Spinal cord (tissue), 10 donors: Measurements from ENCODE around the gene WEE2. TPM values are rescaled to one million over a fixed set of nuclear protein-coding genes. Genes with fewer than 3 reads are reported as not detected.

Experiments
- DNase-seq, 6 donors: peaks; one replicate each; pipeline versions ENCODE4 v3.0.0 to v3.0.0-alpha.2; 2013 to 2015; ENCODE audit warnings: low spot score in 6 of 6, low read depth in 4 of 6
- H3K27ac ChIP-seq: one replicate; pipeline ENCODE4 v1.5.1; 2013; ENCODE audit warnings: low read depth, low read length, control low read depth
- H3K27me3 ChIP-seq: one replicate; pipeline ENCODE4 v1.6.1; 2013; ENCODE audit warnings: low read length; ENCODE audit not compliant: control insufficient read depth, insufficient read depth
- H3K36me3 ChIP-seq: one replicate; pipeline ENCODE4 v1.6.1; 2013; ENCODE audit warnings: low read length; ENCODE audit not compliant: control insufficient read depth, insufficient read depth
- H3K4me1 ChIP-seq: one replicate; pipeline ENCODE4 v1.6.1; 2013; ENCODE audit warnings: low read length; ENCODE audit not compliant: control insufficient read depth, insufficient read depth
- H3K4me3 ChIP-seq: one replicate; pipeline ENCODE4 v1.5.1; 2013; ENCODE audit warnings: low read depth, low read length, control low read depth
- H3K9me3 ChIP-seq: one replicate; pipeline ENCODE4 v1.6.1; 2013; ENCODE audit warnings: low read length; ENCODE audit not compliant: control insufficient read depth, insufficient read depth
- WGBS: methylation state at CpG from one replicate; pipeline ENCODE4 v1.1.5; 2013; ENCODE audit warnings: missing lambda C conversion rate; ENCODE audit not compliant: insufficient coverage; 5-methylcytosine and 5-hydroxymethylcytosine counted together
- polyA plus RNA-seq, 2 donors: library from polyadenylated mRNA; unstranded; fragments of 120-200 nt; gene quantifications; one replicate each; pipeline ENCODE4 v1.2.1, GENCODE V29; 2013; ENCODE audit not compliant: insufficient read length in 2 of 2
- total RNA-seq, 2 donors: library from RNA; depleted of rRNA in 1 of 2; stranded (reverse); fragments of 120-200 nt in 1 of 2; fragments of >200 nt in 1 of 2; gene quantifications; one replicate each; pipeline versions ENCODE4 v1.2.3 to v1.2.4, GENCODE V29; 2013 to 2014
- donor health status: healthy.

The WEE2 gene
- total and polyA plus RNA-seq, 4 donors = 0.22 to 0.57 (median 0.41) TPM

DNA sequence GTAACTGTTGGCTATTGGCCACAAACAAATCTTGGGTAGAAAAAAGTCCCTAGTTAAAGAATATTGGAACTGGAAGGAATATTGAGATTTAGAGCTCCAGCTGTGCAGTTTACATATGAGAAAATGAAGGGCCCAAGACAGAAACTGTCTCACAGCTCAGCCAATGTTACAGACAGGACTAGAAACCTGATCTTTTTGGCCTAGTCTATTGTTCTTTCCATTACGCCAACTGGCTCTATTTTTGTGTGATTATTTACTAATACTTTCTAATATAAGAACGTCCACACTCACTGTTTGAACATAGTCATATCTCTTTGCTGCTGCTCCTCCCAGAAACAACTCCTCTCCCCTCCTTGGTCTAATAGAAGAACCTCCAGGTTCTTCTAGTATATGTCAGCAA, 1.2 kb downstream of the WEE2 start:
- H3K36me3 ChIP-seq = no peaks in the 10 kb centered on the region
- DNase-seq = no peak
- H3K4me3 ChIP-seq = no peak overlapping the region
- WGBS = no CpG with 5 or more reads among the region's 2 CpGs
- no peak overlapping the region for H3K27ac ChIP-seq
- H3K9me3 ChIP-seq = no peaks in the 10 kb centered on the region
- H3K4me1 ChIP-seq = no peaks in the 10 kb centered on the region
- H3K27me3 ChIP-seq = no peaks in the 10 kb centered on the region

DNA sequence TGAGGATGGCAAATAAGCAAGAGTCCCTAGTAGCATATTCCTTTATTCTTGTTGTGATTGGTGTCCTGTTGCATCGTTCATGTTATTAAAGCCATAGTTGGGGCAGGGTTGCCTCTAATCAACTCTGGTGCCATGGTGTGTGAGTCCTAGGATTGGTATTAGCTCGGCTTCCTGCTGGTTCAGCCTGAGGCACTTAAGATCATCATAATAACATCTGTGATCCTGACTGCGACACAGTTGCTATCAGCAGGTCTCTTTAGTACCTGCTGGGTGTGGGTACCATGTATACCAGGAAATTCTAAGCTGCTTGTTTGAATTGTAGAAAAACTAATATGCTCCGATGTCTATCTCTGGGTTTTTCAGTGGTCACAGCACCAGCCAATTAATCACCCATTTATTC, 1.6 kb downstream of the WEE2 start:
- Histone ChIP-seq H3K27me3 (no peaks in the 10 kb centered on the region), H3K9me3 (no peaks in the 10 kb centered on the region), H3K36me3 (no peaks in the 10 kb centered on the region), H3K4me3 (no peak overlapping the region), H3K4me1 (no peaks in the 10 kb centered on the region), H3K27ac (no peak overlapping the region)
- WGBS = 84% methylated on average over 2 of the region's 4 CpGs
- DNase-seq = no peak

DNA sequence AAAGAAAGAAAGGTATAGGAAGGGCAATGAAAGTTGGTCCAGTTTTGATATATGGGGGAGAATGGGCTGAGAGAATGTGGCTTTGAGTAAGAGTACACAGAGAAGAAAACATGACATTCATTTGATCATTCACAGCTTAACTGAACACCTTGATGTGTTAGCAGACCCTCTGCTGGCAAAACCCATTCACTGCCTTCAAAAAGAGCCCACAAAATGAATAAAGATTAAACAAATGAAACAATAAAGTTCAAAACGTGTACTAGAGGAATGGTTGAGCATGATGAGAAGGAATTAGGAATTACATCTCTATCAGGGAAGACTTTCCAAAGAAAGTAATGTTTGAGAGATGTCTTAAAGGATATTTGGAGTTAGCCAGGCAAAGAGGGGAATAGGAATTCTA, 2.1 kb downstream of the WEE2 start:
- Histone ChIP-seq H3K4me1 (no peaks in the 10 kb centered on the region), H3K27ac (no peak overlapping the region), H3K36me3 (no peaks in the 10 kb centered on the region), H3K9me3 (no peaks in the 10 kb centered on the region), H3K27me3 (no peaks in the 10 kb centered on the region), H3K4me3 (no peak overlapping the region)
- WGBS = no CpG with 5 or more reads among the region's 1 CpG
- no peak for DNase-seq

DNA sequence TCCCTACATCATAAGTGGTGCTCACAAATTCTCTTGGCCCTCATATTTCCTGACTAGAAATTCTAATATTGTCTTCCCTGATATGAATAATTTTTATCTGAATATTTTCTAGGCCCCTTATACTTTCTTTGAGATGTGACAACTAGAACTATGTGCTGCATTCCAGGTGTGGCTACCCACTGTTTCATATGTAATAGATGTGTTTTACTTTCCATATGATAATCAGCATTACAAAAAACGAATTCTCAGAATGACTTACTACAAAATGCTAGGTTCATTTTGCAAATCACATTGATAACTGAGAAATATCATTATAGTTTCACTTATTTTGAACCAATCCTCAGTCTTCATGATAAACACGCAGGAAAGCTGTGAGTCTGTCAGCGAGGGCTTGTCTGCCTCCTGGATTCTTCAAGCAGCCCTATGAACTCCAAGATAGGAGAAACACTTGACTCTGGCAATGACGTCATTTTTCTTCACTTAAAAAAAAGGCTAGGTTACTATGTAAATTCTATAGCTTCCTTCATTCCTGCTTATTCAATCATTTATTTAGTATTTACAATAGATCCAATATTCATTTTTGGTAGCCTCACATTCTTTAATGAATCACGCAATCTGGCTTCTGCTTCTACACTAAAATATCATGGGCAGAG, 4.6 kb downstream of the WEE2 start:
- H3K27ac ChIP-seq = no peak overlapping the region
- H3K36me3 ChIP-seq = no peaks in the 10 kb centered on the region
- no peaks in the 10 kb centered on the region for H3K9me3 ChIP-seq
- H3K4me1 ChIP-seq = no peaks in the 10 kb centered on the region
- no peak overlapping the region for H3K4me3 ChIP-seq
- no peak for DNase-seq
- H3K27me3 ChIP-seq = no peaks in the 10 kb centered on the region
- no CpG with 5 or more reads among the region's 5 CpGs for WGBS

DNA sequence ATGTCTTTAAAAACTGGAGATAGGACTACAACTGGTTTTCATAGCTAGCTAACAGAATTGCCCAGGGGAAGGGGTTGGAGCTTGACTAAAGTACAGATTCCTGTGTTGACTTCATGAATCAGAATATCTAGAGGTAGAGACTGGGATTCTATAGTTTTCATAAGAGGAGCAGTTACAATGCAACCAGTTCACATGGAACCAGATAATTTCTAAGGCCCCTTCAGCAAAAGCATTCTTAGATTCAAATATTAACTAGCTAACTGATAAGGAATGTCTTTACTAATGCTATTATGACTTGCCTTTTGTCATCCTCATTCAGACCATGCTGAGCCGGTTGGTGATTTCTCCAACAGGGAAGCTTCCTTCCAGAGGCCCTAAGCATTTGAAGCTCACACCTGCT, 5.7 kb downstream of the WEE2 start:
- Histone ChIP-seq H3K27ac (no peak overlapping the region), H3K27me3 (no peaks in the 10 kb centered on the region), H3K4me1 (no peaks in the 10 kb centered on the region), H3K36me3 (no peaks in the 10 kb centered on the region), H3K4me3 (no peak overlapping the region), H3K9me3 (no peaks in the 10 kb centered on the region)
- WGBS = 71% methylated on average over 1 of the region's 1 CpG
- DNase-seq = no peak

DNA sequence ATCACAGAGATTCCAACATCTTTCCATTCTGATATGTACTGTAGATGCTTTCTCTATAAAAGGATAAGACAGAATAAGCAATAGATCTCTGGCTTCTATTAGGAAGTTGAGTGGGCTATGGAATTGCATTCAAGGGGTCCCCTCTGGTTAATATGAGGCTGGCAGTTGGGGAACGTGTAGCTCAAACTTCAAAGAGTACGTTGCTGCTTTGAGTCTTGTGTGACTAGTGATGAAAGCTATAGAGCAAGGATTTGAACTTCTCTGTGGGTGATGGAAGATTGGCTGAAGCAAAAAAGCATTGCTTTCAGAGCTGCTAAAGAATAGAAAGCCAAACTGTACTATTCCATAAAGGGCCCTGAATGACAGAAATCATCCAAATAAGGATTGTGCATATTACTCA, 6.4 kb downstream of the WEE2 start:
- no peaks in the 10 kb centered on the region for H3K9me3 ChIP-seq
- DNase-seq = peak in 1 of 6 donors; percentile 24
- H3K36me3 ChIP-seq = no peaks in the 10 kb centered on the region
- no peaks in the 10 kb centered on the region for H3K4me1 ChIP-seq
- 78% methylated on average over 2 of the region's 2 CpGs for WGBS
- no peak overlapping the region for H3K4me3 ChIP-seq
- H3K27ac ChIP-seq = no peak overlapping the region
- H3K27me3 ChIP-seq = no peaks in the 10 kb centered on the region

DNA sequence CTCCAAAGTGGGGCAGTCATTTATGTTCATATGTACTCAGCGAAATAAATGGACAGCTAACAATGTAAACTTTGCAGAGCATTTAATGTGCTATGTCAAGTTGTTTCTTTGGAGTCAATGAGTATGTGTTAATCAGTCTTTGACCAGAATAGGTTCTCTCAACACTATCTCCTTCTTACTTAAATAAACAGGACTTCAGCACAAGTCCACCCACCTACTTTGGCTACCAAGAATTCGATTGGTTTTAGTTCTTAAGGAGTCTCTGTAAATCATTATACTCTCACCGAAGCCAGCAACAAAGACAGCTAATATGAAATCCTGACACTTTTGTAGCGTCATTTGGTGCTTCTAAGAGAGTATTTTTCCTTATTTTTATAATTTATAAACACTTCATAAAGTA, 6.9 kb downstream of the WEE2 start:
- no peak for DNase-seq
- no peaks in the 10 kb centered on the region for H3K27me3 ChIP-seq
- no peaks in the 10 kb centered on the region for H3K4me1 ChIP-seq
- H3K4me3 ChIP-seq = no peak overlapping the region
- no peaks in the 10 kb centered on the region for H3K36me3 ChIP-seq
- no CpG with 5 or more reads among the region's 4 CpGs for WGBS
- H3K9me3 ChIP-seq = no peaks in the 10 kb centered on the region
- no peak overlapping the region for H3K27ac ChIP-seq

DNA sequence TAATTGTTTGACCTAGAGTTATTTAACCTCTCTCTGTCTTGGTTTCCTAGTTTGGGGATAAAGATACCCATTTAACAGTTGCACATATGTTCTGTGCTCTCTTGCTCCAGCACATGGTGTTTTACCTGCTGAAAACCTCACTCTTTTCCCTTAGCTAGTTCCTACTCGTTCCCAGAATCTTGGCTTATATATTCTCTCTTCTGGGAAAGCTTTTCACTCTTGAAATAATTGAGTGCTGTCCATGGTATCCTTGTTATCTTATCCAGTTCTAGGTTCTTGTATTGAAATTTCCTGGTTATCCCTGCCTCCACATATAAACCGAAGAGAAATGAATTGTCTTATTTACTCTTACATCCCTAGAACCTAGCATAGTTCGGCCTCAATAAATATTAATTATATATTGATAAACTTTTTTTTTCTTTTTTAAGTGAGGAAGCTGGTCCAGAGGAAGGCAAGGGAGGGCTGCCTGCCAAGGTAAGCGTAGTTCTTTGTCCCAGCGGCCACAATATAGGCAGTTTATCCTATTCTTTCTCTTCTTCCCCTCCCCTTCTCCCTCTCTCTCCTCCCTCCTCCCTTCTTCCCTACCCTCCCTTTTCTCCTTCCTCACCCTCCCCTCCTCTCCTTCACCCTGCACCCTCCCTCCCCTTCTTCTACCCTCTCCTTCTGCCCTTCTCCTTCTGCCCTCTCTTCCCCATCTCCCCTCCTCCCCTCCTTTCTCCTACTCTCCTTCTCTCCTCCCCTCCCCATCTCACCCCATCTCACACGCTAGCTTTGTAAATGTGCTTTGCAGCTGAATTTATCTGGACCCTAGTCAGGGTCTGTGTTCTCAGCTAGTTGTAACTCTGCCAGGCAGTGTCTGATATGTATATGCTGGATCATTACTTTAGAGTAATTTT, 7.9 kb downstream of the WEE2 start:
- no peak for DNase-seq

DNA sequence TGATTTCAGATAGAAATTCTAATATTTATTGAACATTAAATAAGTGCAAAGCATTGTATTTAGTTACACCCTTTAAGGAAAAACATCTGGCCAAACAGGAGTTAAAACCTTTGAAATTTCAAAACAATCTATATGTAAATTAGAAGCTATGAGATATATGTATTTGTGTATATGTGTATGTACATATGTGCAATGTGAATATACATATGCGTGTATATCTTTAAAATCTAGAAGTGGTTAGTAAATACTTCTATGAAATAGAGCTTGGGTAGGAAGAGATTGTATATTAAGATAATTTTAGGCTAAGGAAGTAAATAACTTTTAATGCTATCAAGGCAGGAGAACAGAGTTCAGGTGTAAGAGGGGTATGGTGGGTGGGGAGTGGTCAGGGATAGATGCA, 9.3 kb downstream of the WEE2 start:
- H3K36me3 ChIP-seq = no peaks in the 10 kb centered on the region
- no peak overlapping the region for H3K4me3 ChIP-seq
- no peak for DNase-seq
- no peak overlapping the region for H3K27ac ChIP-seq
- H3K27me3 ChIP-seq = no peaks in the 10 kb centered on the region
- no peaks in the 10 kb centered on the region for H3K4me1 ChIP-seq
- WGBS = no CpG with 5 or more reads among the region's 1 CpG
- no peaks in the 10 kb centered on the region for H3K9me3 ChIP-seq

More for the DNA sequence above, 7.9 kb downstream of the WEE2 start:
- no peak overlapping the region for H3K4me3 ChIP-seq
- H3K27me3 ChIP-seq = no peaks in the 10 kb centered on the region
- H3K9me3 ChIP-seq = no peaks in the 10 kb centered on the region
- H3K36me3 ChIP-seq = no peaks in the 10 kb centered on the region
- no peaks in the 10 kb centered on the region for H3K4me1 ChIP-seq
- no peak overlapping the region for H3K27ac ChIP-seq
- WGBS = 32% methylated on average over 2 of the region's 6 CpGs

DNA sequence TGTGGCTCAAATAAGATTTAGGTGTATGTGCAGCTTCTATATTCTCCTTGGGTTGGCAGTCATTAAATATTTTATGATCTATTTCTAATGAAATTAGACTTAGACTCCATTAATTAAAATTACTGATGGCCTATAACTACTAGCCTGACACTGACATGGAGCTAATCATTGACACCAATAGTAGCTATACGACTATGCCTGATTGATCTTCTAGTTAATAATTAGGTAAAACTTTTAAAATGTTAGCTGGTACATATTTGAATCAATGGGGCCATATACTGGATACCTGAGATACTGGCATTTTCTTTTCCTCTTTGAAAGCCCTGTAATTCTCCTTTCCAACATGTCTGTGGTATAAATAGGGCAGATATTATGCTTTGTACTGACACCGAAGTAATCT, 14.4 kb downstream of the WEE2 start:
- no peaks in the 10 kb centered on the region for H3K27me3 ChIP-seq
- WGBS = no CpG with 5 or more reads among the region's 2 CpGs
- H3K27ac ChIP-seq = no peak overlapping the region
- H3K9me3 ChIP-seq = no peaks in the 10 kb centered on the region
- H3K4me1 ChIP-seq = no peaks in the 10 kb centered on the region
- no peak for DNase-seq
- no peaks in the 10 kb centered on the region for H3K36me3 ChIP-seq
- H3K4me3 ChIP-seq = no peak overlapping the region
